H4 (cell line): Measurements from ENCODE around the gene PISD. TPM values are rescaled to one million over a fixed set of nuclear protein-coding genes. Genes with fewer than 3 reads are reported as not detected.

Source experiments
- DNase-seq: peaks from one replicate; pipeline ENCODE4 v3.0.0-alpha.2; 2015; ENCODE audit warnings: low spot score
- total RNA-seq: library from RNA; depleted of rRNA; stranded (reverse); fragments of >200 nt; shearing (Covaris generic); gene quantifications from 2 replicates; pipeline ENCODE4 v1.2.3, GENCODE V29; 2014

PISD gene
- total RNA-seq, 1 experiment from 2014 or later, result 17.6 TPM

DNA sequence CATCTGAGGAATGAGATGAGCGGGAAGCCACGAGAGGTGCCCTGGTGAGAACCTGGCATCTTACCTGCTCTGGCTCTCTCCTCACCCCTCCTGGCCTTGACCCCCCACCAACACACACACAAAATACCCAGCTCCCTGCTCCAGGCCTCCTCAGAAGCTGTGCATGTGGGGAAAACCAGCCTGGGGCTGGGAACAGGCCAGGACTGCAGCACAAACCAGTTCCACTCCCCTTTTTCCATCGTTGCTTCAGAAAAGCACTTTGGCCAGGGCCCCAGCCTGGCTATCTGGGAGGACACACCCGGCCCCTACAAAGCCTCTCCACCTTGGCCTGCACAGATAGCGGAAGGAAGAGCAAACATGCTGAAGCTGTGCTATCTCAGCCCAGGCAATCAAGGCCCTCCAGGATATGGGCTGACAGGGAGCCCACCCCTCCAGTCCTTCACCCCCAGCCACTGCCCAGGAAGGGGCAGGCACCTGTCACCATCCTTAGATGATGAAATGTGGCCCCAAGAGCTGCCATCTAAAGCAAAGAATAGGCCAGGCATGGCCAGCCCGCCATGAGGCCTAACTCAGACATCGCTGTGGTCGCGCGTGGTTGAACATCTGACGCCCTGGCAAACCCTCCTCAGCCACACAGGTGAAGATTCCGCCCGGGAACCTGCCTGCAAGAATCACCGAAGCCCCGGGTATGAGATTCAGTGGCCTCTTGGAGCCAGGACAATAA lies 35.4 kb downstream of the PISD start:
- no peak for DNase-seq

GRCh38 chr22:31625661-31626426 lies 36.2 kb downstream of the PISD start:
- no peak for DNase-seq

DNA sequence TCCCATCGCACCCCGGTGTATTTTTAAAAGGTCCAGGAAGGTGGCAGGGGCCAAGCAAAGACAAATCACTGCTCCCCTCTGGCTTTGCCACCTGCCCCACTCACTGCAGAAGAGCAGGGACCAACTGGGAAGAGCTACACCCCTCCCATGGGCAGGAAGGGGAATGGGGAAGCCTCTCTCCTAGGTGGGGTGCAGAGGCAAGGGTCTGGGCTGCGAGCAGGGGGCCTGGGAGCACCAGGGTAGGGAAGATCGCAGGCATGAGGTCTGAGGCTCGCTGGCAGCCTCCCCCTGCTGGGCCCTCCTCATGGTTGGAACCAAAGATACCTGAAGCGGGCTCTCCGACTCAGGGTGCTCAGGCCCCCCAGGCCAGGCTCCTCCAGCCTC lies 36.8 kb downstream of the PISD start:
- no peak for DNase-seq

DNA sequence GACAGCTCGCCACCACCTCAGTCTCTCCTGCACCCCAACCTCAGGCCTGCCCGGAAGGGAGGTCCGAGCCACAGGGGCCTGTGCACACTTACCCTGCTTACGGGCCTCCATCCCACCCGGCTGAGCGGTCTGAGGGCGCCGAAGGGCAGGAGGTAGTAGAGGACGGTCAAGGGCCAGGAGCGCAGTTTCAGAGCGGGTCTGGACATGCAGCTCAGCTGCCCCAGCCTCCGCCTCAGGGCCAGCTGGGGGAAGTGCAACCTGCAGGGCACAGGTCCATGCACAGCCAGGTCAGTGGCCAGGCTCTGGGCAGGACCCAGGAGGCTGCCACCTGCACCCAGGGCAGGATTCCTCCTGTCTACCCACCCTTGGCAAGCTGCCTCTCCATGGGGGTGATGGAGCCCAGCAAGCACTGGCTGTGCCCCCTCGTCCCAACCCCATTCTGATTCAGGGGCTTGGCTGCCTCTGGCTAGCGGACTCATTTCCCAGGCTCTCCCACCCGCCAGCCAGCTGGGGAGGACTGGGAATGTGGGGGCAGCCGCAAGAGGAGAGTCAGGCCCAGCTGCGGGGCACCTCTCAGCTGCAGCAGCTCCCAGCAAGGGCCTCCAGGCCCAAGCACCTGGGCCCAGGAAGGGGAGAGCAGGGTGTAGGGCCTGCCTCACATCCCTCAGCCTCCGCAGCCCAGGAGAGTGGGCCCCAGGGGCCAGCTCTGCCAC lies 38.3 kb downstream of the PISD start:
- no peak for DNase-seq

GRCh38 chr22:31622980-31623379 lies 39.0 kb downstream of the PISD start:
- DNase-seq, result no peak

DNA sequence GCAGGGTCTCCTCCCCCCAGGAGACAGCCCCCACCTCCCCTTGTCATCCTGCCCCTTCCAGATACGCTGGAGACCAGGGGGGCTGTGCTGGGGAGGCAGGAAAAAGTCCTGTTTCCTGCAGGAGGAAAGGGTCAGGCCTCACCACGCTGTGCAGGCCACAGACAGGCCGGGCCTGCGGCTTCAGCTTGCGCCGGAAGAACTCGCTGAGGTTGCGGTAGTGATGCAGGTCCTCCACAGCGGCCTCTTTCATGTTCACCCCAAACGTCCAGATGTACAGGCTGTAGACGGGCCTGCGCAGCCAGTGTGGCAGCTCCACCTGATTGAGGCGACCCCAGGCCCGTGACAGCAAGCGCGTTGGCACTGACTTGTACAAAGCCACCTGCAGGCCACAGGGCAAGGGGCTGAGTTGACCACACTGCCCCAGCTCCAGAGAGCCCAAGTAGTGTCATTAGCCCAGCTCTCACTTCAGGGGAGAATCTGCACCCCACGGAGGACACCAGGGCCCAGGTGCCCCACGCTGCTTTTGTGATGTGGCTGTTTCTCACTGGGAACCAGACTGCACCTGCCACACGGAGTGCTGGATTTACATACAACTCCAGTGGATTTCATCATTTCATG lies 40.4 kb downstream of the PISD start:
- DNase-seq, result no peak

- DNase-seq, result no peak
Observed at GRCh38 chr22:31620756-31621480, 41.1 kb downstream of the PISD start.

- DNase-seq, result no peak
Observed at GRCh38 chr22:31619611-31620300, 42.3 kb downstream of the PISD start.

DNA sequence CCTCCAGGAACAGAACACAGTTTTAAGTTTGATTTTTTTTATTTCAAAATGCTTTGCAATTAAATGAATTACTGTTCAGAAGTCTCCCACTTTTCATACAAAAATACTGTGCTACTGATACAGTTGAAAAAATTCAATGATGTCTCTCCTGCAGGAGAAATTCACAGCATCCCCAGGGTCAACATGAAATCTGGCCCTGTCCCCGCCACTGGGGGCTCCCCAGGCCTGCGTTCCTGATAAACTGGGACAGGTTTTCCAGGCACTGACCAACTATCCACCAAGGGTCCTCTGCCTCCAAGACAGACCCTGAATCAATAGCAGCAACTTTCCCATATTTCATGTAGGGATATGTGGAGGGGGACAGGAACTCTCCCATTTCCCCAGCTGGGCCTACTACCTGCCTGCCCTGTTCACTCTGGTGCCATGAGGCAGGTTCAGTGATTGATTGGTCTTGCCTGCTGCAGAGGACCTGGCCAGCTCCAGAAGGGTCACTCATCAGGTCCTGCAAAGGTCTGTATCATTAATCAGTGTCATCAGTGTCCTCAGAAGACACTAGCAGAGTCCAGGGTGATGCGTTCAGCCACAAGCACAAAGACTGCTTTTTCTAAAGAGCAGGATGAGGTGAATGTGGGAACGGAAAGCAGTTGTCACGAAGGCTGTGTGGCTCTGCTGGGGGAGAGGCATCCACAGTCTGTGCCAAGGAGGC lies 43.4 kb downstream of the PISD start:
- no peak for DNase-seq

- DNase-seq, result no peak
Observed at GRCh38 chr22:31618057-31618456, 44.0 kb downstream of the PISD start.

DNA sequence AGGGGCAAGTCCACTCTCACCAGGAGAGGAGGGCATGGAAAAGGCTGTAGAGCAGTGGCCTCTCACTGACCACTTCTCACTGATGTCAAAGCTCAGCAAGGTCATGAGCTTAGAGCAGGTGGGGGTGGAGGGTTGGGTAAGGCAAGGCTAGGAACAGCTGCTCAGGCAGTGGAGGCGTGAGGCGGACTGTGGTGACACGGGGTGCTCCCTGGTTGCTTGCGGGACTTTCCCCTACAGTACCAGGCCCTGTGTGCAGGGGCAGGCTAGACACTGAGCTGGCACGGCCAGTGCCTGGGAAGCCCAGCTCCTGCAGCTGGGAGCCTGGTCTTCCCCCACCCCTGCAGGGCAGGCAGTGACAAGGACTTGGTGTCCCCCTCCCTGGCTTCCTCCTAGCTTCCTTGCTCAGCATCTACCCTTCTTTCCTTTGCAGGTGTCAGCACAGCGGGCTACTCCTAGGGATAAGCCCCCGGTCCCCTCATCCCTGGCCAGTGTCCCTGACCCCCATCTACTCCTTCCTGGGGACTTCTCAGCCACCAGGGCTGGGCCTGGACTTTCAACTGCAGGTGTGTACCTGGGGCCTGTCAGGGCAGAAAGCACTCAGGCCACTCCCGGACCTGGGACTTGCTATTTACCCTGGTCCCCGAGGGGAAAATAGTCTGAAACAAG lies 45.6 kb downstream of the PISD start:
- DNase-seq, result no peak

GRCh38 chr22:31615940-31616314 lies 46.1 kb downstream of the PISD start:
- no peak for DNase-seq

- no peak for DNase-seq
Observed at GRCh38 chr22:31615491-31615860, 46.5 kb downstream of the PISD start.

DNA sequence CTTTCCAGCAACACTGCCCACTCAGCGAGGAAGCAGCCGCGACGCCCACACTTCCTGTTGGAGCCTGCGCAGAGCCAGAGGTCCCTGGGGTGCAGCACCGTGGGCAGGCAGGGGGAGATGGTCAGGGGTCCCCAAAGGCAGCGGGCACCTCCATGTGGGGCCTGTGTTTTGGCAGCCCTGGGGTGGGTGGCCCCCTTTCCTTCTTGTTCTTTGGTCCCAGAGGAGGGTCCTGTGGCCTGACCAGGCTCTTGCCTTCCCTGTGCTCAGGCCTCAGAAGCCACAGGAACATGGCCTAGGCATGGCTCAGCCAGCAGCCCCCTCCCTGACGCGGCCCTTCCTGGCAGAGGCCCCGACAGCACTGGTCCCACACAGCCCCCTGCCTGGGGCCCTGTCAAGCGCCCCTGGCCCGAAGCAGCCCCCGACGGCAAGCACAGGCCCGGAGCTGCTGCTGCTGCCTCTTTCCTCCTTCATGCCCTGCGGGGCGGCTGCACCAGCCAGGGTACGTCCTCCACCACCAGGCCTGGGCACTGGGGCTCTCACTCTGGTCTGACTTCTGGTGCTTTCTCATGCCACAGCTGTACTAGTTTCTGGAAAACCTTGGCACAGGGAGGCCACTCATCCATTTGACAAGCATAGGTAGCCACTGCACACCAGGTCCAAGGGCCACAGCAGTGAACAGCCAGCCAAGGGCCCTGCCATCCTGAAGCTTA lies 47.1 kb downstream of the PISD start:
- no peak for DNase-seq

DNA sequence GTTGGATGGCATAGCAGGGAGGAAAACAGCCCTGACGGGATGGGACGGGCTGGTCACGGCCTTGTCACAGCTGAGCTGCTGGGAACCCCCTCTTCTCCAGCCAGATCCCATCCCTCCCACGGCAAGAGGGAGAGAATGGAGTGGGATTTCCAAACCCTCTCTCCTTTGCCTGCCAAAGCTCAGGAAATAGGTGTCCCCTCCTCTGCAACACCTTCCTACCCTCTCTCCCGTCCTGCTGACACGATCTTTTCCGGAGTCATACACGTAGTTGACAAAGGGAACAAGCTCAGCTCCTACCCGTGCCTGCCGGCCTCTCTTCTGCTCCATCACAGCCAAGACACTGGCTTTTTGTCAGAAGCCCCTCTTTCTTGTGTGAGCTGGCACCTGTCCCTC lies 48.1 kb downstream of the PISD start:
- DNase-seq, result no peak

DNA sequence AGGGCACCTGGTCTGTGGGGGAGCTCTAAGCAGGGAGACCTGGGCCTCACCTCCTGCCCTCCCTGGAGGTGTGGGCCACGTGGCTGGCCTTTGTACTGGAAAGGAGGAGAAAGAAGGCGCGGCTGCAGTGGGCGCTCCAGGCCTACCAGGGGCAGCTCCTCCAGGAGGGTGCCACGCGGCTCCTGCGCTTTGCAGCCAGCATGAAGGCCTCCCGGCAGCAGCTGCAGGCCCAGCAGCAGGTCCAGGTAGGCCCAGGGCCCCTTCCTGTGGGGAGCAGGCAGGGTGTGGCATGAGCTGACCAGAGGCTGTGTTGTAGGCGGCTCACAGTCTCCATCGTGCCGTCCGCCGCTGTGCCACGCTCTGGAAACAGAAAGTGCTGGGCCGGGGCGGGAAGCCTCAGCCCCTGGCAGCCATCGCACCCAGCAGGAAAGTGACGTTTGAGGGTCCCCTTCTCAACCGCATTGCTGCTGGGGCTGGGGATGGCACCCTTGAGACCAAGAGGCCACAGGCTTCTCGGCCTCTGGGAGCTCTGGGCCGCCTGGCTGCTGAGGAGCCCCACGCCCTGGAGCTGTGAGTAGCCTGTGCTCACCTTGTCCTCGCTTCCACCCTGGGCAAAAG lies 48.6 kb downstream of the PISD start:
- no peak for DNase-seq

DNA sequence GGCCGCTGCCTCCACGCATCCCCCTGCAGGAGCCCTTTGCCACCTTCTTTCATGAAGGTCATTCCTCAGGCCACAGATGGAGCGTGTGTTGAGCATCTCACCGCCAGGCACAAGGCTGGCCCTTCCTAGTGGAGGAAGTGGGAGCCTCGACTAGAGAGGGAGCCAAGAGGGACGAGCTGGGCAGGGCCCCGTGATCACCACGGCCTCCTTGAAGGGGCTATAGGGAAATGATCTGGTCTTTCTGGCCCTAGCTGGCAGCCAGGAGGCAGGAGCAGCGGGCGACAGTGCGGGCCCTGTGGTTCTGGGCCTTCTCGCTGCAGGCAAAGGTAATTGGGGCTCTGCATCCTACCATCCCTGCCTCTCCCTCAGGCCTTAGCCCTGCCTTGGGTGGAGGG lies 49.1 kb downstream of the PISD start:
- no peak for DNase-seq

DNA sequence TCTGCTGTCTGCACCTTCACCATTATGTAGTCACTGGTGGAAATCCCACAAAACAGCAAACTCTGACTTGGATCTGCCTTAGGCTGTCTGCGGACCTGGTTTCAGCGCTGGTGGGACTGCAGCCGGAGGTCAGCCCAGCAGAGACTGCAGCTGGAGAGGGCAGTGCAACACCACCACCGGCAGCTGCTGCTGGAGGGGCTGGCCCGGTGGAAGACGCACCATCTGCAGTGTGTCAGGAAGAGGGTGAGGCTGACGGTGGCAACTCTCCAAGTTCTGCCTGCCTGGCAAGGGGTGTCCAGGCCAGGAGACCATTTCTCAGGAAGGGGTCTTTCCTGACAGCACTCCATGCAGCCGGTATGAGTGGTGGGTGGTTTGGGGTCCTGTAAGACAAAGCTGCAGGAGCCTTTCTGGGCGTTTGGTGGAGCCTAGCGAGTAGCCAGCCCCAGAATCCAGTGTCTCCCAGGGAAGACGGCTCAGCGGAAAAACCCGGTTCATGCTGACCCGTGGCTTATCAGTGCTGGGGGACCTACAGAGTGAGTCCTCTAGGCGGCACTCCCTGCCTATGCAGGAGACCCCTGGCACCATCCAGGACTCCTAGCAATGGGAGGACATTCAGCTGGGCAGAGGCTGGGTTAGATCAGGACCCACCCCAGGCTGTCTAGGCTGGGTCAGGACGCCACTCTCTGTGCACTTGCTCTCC lies 50.8 kb downstream of the PISD start:
- no peak for DNase-seq
